ENCODE data around the gene ROBO4.

DNA sequence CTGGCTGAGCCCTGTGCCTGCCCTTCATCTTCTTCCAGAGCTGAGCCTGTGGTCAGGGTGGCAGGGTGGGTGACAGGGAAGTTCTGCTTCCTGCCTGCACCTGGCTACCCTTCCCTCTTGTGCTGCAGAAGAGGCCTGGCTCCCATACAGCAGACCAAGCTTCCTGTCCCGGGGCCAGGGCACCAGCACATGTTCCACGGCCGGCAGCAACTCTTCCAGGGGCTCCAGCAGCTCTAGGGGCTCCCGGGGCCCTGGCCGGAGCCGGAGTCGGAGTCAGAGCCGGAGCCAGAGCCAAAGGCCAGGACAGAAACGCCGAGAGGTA, 17.4 kb downstream of the ROBO4 start:
- TF ChIP-seq, protein P1, sequence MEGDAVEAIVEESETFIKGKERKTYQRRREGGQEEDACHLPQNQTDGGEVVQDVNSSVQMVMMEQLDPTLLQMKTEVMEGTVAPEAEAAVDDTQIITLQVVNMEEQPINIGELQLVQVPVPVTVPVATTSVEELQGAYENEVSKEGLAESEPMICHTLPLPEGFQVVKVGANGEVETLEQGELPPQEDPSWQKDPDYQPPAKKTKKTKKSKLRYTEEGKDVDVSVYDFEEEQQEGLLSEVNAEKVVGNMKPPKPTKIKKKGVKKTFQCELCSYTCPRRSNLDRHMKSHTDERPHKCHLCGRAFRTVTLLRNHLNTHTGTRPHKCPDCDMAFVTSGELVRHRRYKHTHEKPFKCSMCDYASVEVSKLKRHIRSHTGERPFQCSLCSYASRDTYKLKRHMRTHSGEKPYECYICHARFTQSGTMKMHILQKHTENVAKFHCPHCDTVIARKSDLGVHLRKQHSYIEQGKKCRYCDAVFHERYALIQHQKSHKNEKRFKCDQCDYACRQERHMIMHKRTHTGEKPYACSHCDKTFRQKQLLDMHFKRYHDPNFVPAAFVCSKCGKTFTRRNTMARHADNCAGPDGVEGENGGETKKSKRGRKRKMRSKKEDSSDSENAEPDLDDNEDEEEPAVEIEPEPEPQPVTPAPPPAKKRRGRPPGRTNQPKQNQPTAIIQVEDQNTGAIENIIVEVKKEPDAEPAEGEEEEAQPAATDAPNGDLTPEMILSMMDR (IDR thresholded peaks at IDR 0.05) = no peak
- no peak for TF ChIP-seq POLR2A (IDR thresholded peaks at IDR 0.05)

Data from Peyer's patch (tissue), 4 donors.